Sigmoid colon (tissue), 4 donors: ENCODE results near the gene PRB3.

Source experiments
- POLR2A ChIP-seq, 2 donors: fragments of 450-650 bp; IDR thresholded peaks; one replicate each; pipeline ENCODE4 v1.6.1; 2016; ENCODE audit warnings: antibody characterized with exemption in 2 of 2, mild to moderate bottlenecking in 2 of 2, moderate library complexity in 2 of 2
- POLR2AphosphoS5 ChIP-seq, 4 donors: sonication (generic); formaldehyde crosslinking; IDR thresholded peaks; one replicate each; pipeline ENCODE4 v1.6.1; 2017; ENCODE audit warnings: antibody characterized with exemption in 4 of 4
- TF ChIP-seq, protein P1 (sequence below), 4 experiments: fragments of 450-650 bp in 3 of 4; fragments of 200-600 bp in 1 of 4; IDR thresholded peaks; one replicate each; pipeline ENCODE4 v1.5.1; 2016 to 2019; ENCODE audit warnings: antibody characterized with exemption in 4 of 4, mild to moderate bottlenecking in 3 of 4, moderate library complexity in 2 of 4

DNA sequence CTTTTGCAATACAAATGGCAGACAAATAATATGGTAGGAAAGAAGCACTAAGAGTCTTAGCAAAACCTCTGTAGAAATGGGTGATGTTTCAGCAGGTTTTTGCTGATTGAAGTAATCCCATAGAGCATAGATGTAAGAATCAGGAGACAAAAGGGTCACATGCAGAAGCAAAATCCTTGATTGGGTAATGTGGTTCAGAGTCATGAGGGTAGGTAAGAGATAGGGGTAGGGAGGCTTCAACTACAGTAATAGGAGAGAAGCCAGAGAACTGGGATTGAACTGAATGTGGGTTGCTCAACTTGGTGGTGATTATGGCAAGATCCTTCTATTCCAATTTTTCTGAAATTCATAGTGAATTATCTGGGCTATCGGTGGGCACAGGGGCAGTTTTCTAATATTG is 5.0 kb downstream of the PRB3 start:
- TF ChIP-seq POLR2AphosphoS5 (IDR thresholded peaks at IDR 0.05) (no peak), POLR2A (IDR thresholded peaks at IDR 0.05) (no peak)
- TF ChIP-seq, protein P1, sequence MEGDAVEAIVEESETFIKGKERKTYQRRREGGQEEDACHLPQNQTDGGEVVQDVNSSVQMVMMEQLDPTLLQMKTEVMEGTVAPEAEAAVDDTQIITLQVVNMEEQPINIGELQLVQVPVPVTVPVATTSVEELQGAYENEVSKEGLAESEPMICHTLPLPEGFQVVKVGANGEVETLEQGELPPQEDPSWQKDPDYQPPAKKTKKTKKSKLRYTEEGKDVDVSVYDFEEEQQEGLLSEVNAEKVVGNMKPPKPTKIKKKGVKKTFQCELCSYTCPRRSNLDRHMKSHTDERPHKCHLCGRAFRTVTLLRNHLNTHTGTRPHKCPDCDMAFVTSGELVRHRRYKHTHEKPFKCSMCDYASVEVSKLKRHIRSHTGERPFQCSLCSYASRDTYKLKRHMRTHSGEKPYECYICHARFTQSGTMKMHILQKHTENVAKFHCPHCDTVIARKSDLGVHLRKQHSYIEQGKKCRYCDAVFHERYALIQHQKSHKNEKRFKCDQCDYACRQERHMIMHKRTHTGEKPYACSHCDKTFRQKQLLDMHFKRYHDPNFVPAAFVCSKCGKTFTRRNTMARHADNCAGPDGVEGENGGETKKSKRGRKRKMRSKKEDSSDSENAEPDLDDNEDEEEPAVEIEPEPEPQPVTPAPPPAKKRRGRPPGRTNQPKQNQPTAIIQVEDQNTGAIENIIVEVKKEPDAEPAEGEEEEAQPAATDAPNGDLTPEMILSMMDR (IDR thresholded peaks at IDR 0.05): no peak
